ENCODE results near the gene ZMYM4. TPM values are rescaled to one million over a fixed set of nuclear protein-coding genes. Genes with fewer than 3 reads are reported as not detected.

ZMYM4 gene
- total RNA-seq, 1 donor from 2014 or later, result 92.6 TPM

DNA sequence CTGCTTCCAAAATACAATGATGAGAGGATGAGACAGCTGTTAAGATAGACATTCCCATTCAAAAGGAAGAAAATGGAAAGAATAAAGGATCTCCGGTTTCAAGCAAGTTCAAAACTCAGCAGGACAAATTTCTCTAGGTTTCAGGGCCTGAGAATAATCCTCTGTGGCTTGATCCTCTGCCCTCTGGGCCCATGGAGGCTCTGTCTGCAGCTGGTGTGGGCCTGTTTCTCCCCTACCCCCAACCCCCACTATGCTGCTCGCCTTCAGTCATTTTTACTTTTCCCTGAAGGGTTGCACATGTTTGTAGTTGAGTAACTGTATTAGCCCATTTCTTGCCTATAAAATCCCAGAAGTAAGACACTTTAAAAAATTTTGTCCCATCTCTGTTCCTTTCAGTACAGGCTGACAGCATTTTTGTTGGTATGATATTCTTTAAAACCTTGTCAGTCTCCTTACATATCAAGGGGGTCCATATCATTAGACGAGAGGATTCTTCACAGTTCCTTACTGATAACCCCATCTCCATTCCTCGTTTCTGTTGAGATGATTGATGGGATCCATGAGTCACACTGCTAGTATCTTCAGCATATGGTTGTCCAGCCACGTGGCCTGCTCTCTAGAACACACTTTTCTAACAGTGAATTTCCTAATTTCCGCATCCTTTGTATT is 10.5 kb downstream of the ZMYM4 start:
- Mint-ChIP-seq H3K27me3 (ENCODE audit: low read depth) (no peaks in the 10 kb centered on the region), H3K36me3 (ENCODE audit: low read depth) (peaks cover 30% of the 10 kb centered on the region), H3K9me3 (peaks cover 8% of the 10 kb centered on the region), H3K4me3 (no peak overlapping the region), H3K4me1 (no peaks in the 10 kb centered on the region), H3K27ac (ENCODE audit: unreplicated experiment) (no peak overlapping the region)
- no peak for DNase-seq (ENCODE audit: low read depth, low spot score)
- TF ChIP-seq, protein P1, sequence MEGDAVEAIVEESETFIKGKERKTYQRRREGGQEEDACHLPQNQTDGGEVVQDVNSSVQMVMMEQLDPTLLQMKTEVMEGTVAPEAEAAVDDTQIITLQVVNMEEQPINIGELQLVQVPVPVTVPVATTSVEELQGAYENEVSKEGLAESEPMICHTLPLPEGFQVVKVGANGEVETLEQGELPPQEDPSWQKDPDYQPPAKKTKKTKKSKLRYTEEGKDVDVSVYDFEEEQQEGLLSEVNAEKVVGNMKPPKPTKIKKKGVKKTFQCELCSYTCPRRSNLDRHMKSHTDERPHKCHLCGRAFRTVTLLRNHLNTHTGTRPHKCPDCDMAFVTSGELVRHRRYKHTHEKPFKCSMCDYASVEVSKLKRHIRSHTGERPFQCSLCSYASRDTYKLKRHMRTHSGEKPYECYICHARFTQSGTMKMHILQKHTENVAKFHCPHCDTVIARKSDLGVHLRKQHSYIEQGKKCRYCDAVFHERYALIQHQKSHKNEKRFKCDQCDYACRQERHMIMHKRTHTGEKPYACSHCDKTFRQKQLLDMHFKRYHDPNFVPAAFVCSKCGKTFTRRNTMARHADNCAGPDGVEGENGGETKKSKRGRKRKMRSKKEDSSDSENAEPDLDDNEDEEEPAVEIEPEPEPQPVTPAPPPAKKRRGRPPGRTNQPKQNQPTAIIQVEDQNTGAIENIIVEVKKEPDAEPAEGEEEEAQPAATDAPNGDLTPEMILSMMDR (conservative IDR thresholded peaks at IDR 0.05), result no peak

DNA sequence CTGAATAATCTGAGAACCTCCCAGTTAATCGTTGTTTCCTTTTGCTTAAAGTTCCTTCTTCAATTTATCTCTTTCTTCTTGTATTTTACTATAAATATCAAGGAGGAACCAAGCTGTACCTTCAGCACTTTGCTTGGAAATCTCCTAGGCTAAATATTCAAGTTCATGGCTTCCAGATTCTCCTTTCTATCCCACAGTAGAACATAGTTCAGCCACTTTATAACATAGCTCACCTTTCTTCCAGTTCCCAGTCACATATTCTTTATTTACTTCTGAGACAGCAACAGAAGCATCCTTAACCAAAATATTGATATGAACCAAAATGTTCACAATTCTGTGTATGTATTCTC is 11.0 kb downstream of the ZMYM4 start:
- Mint-ChIP-seq H3K4me1 (no peaks in the 10 kb centered on the region), H3K36me3 (ENCODE audit: low read depth) (peaks cover 34% of the 10 kb centered on the region), H3K9me3 (peaks cover 11% of the 10 kb centered on the region), H3K27ac (ENCODE audit: unreplicated experiment) (no peak overlapping the region), H3K27me3 (ENCODE audit: low read depth) (no peaks in the 10 kb centered on the region), H3K4me3 (no peak overlapping the region)
- TF ChIP-seq, protein P1 (conservative IDR thresholded peaks at IDR 0.05), result no peak
- no peak for DNase-seq (ENCODE audit: low read depth, low spot score)

- H3K27me3 Mint-ChIP-seq (ENCODE audit: low read depth), result no peaks in the 10 kb centered on the region
- no peak for DNase-seq (ENCODE audit: low read depth, low spot score)
- no peak overlapping the region for H3K4me3 Mint-ChIP-seq
These were observed 11.5 kb downstream of the ZMYM4 start for GRCh38 chr1:35280006-35280405.

DNA sequence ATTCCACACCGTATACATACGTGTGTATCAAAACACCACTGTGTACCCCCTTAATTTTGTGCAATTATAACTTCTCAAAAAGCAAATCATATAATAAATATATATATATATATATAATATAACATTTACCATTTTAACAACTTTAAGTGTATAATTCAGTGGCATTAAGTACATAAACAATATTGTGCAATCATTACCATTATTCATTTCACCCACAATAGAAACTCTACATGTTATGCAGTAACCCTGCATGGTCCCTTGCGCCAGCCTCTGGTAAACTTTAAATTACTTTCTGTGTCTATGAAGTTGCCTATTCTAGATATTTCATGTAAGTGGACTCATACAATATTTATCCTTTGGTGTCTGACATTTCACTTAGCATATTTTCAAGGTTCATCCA is 13.1 kb downstream of the ZMYM4 start:
- TF ChIP-seq, protein P1 (conservative IDR thresholded peaks at IDR 0.05), result no peak
- Mint-ChIP-seq H3K27ac (ENCODE audit: unreplicated experiment) (no peak overlapping the region), H3K4me3 (no peak overlapping the region), H3K27me3 (ENCODE audit: low read depth) (no peaks in the 10 kb centered on the region), H3K36me3 (ENCODE audit: low read depth) (peaks cover 42% of the 10 kb centered on the region), H3K9me3 (peaks cover 15% of the 10 kb centered on the region), H3K4me1 (no peaks in the 10 kb centered on the region)
- no peak for DNase-seq (ENCODE audit: low read depth, low spot score)

More at GRCh38 chr1:35280006-35280405, 11.5 kb downstream of the ZMYM4 start:
- peaks cover 39% of the 10 kb centered on the region for H3K36me3 Mint-ChIP-seq (ENCODE audit: low read depth)
- TF ChIP-seq, protein P1 (conservative IDR thresholded peaks at IDR 0.05), result no peak
- no peak overlapping the region for H3K27ac Mint-ChIP-seq (ENCODE audit: unreplicated experiment)
- H3K4me1 Mint-ChIP-seq, result no peaks in the 10 kb centered on the region
- H3K9me3 Mint-ChIP-seq, result peaks cover 15% of the 10 kb centered on the region

- H3K4me3 Mint-ChIP-seq, result no peak overlapping the region
- peaks cover 45% of the 10 kb centered on the region for H3K36me3 Mint-ChIP-seq (ENCODE audit: low read depth)
- TF ChIP-seq, protein P1 (conservative IDR thresholded peaks at IDR 0.05), result no peak
- H3K4me1 Mint-ChIP-seq, result no peaks in the 10 kb centered on the region
- no peak for DNase-seq (ENCODE audit: low read depth, low spot score)
- H3K27me3 Mint-ChIP-seq (ENCODE audit: low read depth), result no peaks in the 10 kb centered on the region
- peaks cover 15% of the 10 kb centered on the region for H3K9me3 Mint-ChIP-seq
- no peak overlapping the region for H3K27ac Mint-ChIP-seq (ENCODE audit: unreplicated experiment)
These were observed 13.7 kb downstream of the ZMYM4 start for GRCh38 chr1:35282172-35282571.
